NB4 (cell line): ENCODE results near the gene QRFPR.

Source experiments
- CTCF ChIP-seq: IDR thresholded peaks from one replicate; pipeline ENCODE4 v1.5.1; 2012; ENCODE audit warnings: low read depth, low read length
- MAX ChIP-seq: IDR thresholded peaks from 2 replicates; pipeline ENCODE4 v1.6.1; 2011; ENCODE audit warnings: low read depth, low read length
- MYC ChIP-seq: IDR thresholded peaks from 2 replicates; pipeline ENCODE4 v1.6.1; 2011; ENCODE audit warnings: low read depth, low read length
- POLR2A ChIP-seq: IDR thresholded peaks from 2 replicates; pipeline ENCODE4 v1.6.1; 2011; ENCODE audit warnings: mild to moderate bottlenecking; ENCODE audit not compliant: insufficient read length; ENCODE audit errors: extremely low read depth

- TF ChIP-seq MAX (no peak), POLR2A (no peak), CTCF (no peak), MYC (no peak)
Measured at GRCh38 chr4:121308828-121309227, 72.0 kb downstream of the QRFPR start.
